ENCODE measurements around the gene ANXA4. TPM values are rescaled to one million over a fixed set of nuclear protein-coding genes. Genes with fewer than 3 reads are reported as not detected.
"Not testable (repeated sequence)": the region's sequence is repeated elsewhere in the genome, so short reads cannot be mapped to it uniquely, and the experiment has no call there.

ANXA4 gene
- total and polyA plus RNA-seq, 9 donors, result 20.2 to 51.1 (median 30.3) TPM

GRCh38 chr2:69733342-69734034 lies 8.4 kb upstream of the ANXA4 start:
- no peaks in the 10 kb centered on the region for H3K27me3 ChIP-seq (ENCODE audit: control insufficient read depth, insufficient read depth, low read length)
- H3K4me1 ChIP-seq (ENCODE audit: control insufficient read depth, insufficient read depth, low read length), result peaks cover 3% of the 10 kb centered on the region
- H3K27ac ChIP-seq (ENCODE audit: low read length), result no peak overlapping the region
- H3K36me3 ChIP-seq (ENCODE audit: control insufficient read depth, insufficient read depth, low read length), result no peaks in the 10 kb centered on the region
- DNase-seq, result peak; percentile 90
- H3K9me3 ChIP-seq (replicated peaks; ENCODE audit: control insufficient read depth, low read depth, low read length), result no peaks in the 10 kb centered on the region
- WGBS (ENCODE audit: insufficient coverage), result no CpG with 5 or more reads among the region's 1 CpG
- H3K4me3 ChIP-seq (ENCODE audit: low read length), result no peak overlapping the region

- DNase-seq, result no peak
- H3K4me1 ChIP-seq (ENCODE audit: control insufficient read depth, insufficient read depth, low read length), result peaks cover 3% of the 10 kb centered on the region
- no peak overlapping the region for H3K4me3 ChIP-seq (ENCODE audit: low read length)
- no peaks in the 10 kb centered on the region for H3K36me3 ChIP-seq (ENCODE audit: control insufficient read depth, insufficient read depth, low read length)
- H3K27me3 ChIP-seq (ENCODE audit: control insufficient read depth, insufficient read depth, low read length), result no peaks in the 10 kb centered on the region
- H3K9me3 ChIP-seq (replicated peaks; ENCODE audit: control insufficient read depth, low read depth, low read length), result no peaks in the 10 kb centered on the region
- no peak overlapping the region for H3K27ac ChIP-seq (ENCODE audit: low read length)
- 48% methylated on average over 2 of the region's 5 CpGs for WGBS (ENCODE audit: insufficient coverage)
Observed at GRCh38 chr2:69734035-69734611, 7.8 kb upstream of the ANXA4 start.

- Histone ChIP-seq H3K27me3 (ENCODE audit: control insufficient read depth, insufficient read depth, low read length) (no peaks in the 10 kb centered on the region), H3K36me3 (ENCODE audit: control insufficient read depth, insufficient read depth, low read length) (no peaks in the 10 kb centered on the region), H3K27ac (ENCODE audit: low read length) (no peak overlapping the region), H3K4me3 (ENCODE audit: low read length) (no peak overlapping the region), H3K4me1 (ENCODE audit: control insufficient read depth, insufficient read depth, low read length) (peaks cover 3% of the 10 kb centered on the region), H3K9me3 (replicated peaks; ENCODE audit: control insufficient read depth, low read depth, low read length) (no peaks in the 10 kb centered on the region)
- no peak for DNase-seq
- no CpG with 5 or more reads among the region's 2 CpGs for WGBS (ENCODE audit: insufficient coverage)
Observed at GRCh38 chr2:69734854-69735544, 6.9 kb upstream of the ANXA4 start.

- Histone ChIP-seq H3K9me3 (replicated peaks; ENCODE audit: control insufficient read depth, low read depth, low read length) (no peaks in the 10 kb centered on the region), H3K4me3 (ENCODE audit: low read length) (no peak overlapping the region), H3K27ac (ENCODE audit: low read length) (no peak overlapping the region), H3K27me3 (ENCODE audit: control insufficient read depth, insufficient read depth, low read length) (no peaks in the 10 kb centered on the region), H3K4me1 (ENCODE audit: control insufficient read depth, insufficient read depth, low read length) (peaks cover 6% of the 10 kb centered on the region), H3K36me3 (ENCODE audit: control insufficient read depth, insufficient read depth, low read length) (no peaks in the 10 kb centered on the region)
- no peak for DNase-seq
- 83% methylated on average over 1 of the region's 3 CpGs for WGBS (ENCODE audit: insufficient coverage)
Observed at GRCh38 chr2:69735686-69736085, 6.2 kb upstream of the ANXA4 start.

- H3K36me3 ChIP-seq (ENCODE audit: control insufficient read depth, insufficient read depth, low read length); H3K4me3 ChIP-seq (ENCODE audit: low read length); H3K27ac ChIP-seq (ENCODE audit: low read length); H3K9me3 ChIP-seq (replicated peaks; ENCODE audit: control insufficient read depth, low read depth, low read length); DNase-seq; H3K27me3 ChIP-seq (ENCODE audit: control insufficient read depth, insufficient read depth, low read length): not testable (repeated sequence)
- peaks cover 16% of the 10 kb centered on the region for H3K4me1 ChIP-seq (ENCODE audit: control insufficient read depth, insufficient read depth, low read length)
- no CpG with 5 or more reads among the region's 3 CpGs for WGBS (ENCODE audit: insufficient coverage)
Observed at GRCh38 chr2:69738149-69738548, 3.8 kb upstream of the ANXA4 start.

- Histone ChIP-seq H3K27ac (ENCODE audit: low read length) (peak overlapping the region; percentile 97), H3K4me3 (ENCODE audit: low read length) (no peak overlapping the region)
Observed at GRCh38 chr2:69740502-69740951, 1.4 kb upstream of the ANXA4 start.

GRCh38 chr2:69741229-69741574 lies 732 bp upstream of the ANXA4 start:
- H3K4me1 ChIP-seq (ENCODE audit: control insufficient read depth, insufficient read depth, low read length), result peaks cover 13% of the 10 kb centered on the region

More at GRCh38 chr2:69740502-69740951, 1.4 kb upstream of the ANXA4 start:
- Histone ChIP-seq H3K36me3 (ENCODE audit: control insufficient read depth, insufficient read depth, low read length) (no peaks in the 10 kb centered on the region), H3K27me3 (ENCODE audit: control insufficient read depth, insufficient read depth, low read length) (no peaks in the 10 kb centered on the region), H3K4me1 (ENCODE audit: control insufficient read depth, insufficient read depth, low read length) (peaks cover 13% of the 10 kb centered on the region), H3K9me3 (replicated peaks; ENCODE audit: control insufficient read depth, low read depth, low read length) (no peaks in the 10 kb centered on the region)
- no CpG with 5 or more reads among the region's 10 CpGs for WGBS (ENCODE audit: insufficient coverage)
- no peak for DNase-seq

GRCh38 chr2:69742322-69742952 lies 503 bp downstream of the ANXA4 start:
- H3K4me1 ChIP-seq (ENCODE audit: control insufficient read depth, insufficient read depth, low read length), result peaks cover 13% of the 10 kb centered on the region
- peak; percentile 38 for DNase-seq

More at GRCh38 chr2:69741229-69741574, 732 bp upstream of the ANXA4 start:
- Histone ChIP-seq H3K27me3 (ENCODE audit: control insufficient read depth, insufficient read depth, low read length) (no peaks in the 10 kb centered on the region), H3K4me3 (ENCODE audit: low read length) (peak overlapping the region; percentile 66), H3K36me3 (ENCODE audit: control insufficient read depth, insufficient read depth, low read length) (no peaks in the 10 kb centered on the region), H3K27ac (ENCODE audit: low read length) (peak overlapping the region; percentile 97), H3K9me3 (replicated peaks; ENCODE audit: control insufficient read depth, low read depth, low read length) (no peaks in the 10 kb centered on the region)
- peak; percentile 83 for DNase-seq
- 2% methylated on average over 5 of the region's 13 CpGs for WGBS (ENCODE audit: insufficient coverage)

GRCh38 chr2:69743847-69744264 lies 1.9 kb downstream of the ANXA4 start:
- no peak overlapping the region for H3K27ac ChIP-seq (ENCODE audit: low read length)
- H3K4me1 ChIP-seq (ENCODE audit: control insufficient read depth, insufficient read depth, low read length), result peaks cover 13% of the 10 kb centered on the region

More at GRCh38 chr2:69742322-69742952, 503 bp downstream of the ANXA4 start:
- Histone ChIP-seq H3K36me3 (ENCODE audit: control insufficient read depth, insufficient read depth, low read length) (no peaks in the 10 kb centered on the region), H3K9me3 (replicated peaks; ENCODE audit: control insufficient read depth, low read depth, low read length) (no peaks in the 10 kb centered on the region), H3K27me3 (ENCODE audit: control insufficient read depth, insufficient read depth, low read length) (no peaks in the 10 kb centered on the region), H3K27ac (ENCODE audit: low read length) (peak overlapping the region; percentile 21), H3K4me3 (ENCODE audit: low read length) (peak overlapping the region; percentile 66)
- 7% methylated on average over 15 of the region's 22 CpGs for WGBS (ENCODE audit: insufficient coverage)

GRCh38 chr2:69744456-69744855 lies 2.5 kb downstream of the ANXA4 start:
- no peak overlapping the region for H3K4me3 ChIP-seq (ENCODE audit: low read length)
- H3K27me3 ChIP-seq (ENCODE audit: control insufficient read depth, insufficient read depth, low read length), result no peaks in the 10 kb centered on the region
- no peaks in the 10 kb centered on the region for H3K9me3 ChIP-seq (replicated peaks; ENCODE audit: control insufficient read depth, low read depth, low read length)
- DNase-seq, result no peak
- H3K27ac ChIP-seq (ENCODE audit: low read length), result no peak overlapping the region
- H3K4me1 ChIP-seq (ENCODE audit: control insufficient read depth, insufficient read depth, low read length), result peaks cover 13% of the 10 kb centered on the region
- 67% methylated on average over 1 of the region's 3 CpGs for WGBS (ENCODE audit: insufficient coverage)
- H3K36me3 ChIP-seq (ENCODE audit: control insufficient read depth, insufficient read depth, low read length), result no peaks in the 10 kb centered on the region

More at GRCh38 chr2:69743847-69744264, 1.9 kb downstream of the ANXA4 start:
- Histone ChIP-seq H3K36me3 (ENCODE audit: control insufficient read depth, insufficient read depth, low read length) (no peaks in the 10 kb centered on the region), H3K4me3 (ENCODE audit: low read length) (no peak overlapping the region), H3K27me3 (ENCODE audit: control insufficient read depth, insufficient read depth, low read length) (no peaks in the 10 kb centered on the region), H3K9me3 (replicated peaks; ENCODE audit: control insufficient read depth, low read depth, low read length) (no peaks in the 10 kb centered on the region)
- DNase-seq, result no peak
- 75% methylated on average over 1 of the region's 2 CpGs for WGBS (ENCODE audit: insufficient coverage)
